Astrocyte of the cerebellum (primary cell): ENCODE results near the gene KERA.
A peak's percentile ranks its signal among the peaks of the same experiment; 100 is the strongest.

ENCODE experiments used
- DNase-seq: peaks from one replicate; pipeline ENCODE4 v3.0.0-alpha.2; 2011; ENCODE audit warnings: low read depth
- H3K4me3 ChIP-seq: 2 replicates; pipeline ENCODE4 v1.5.1; 2011; ENCODE audit warnings: mild to moderate bottlenecking, low read depth, low read length, moderate library complexity
- in situ Hi-C: cut with HindIII; loops from 2 replicates; pipeline ENCODE4 v1.10.0; 2017; ENCODE audit warnings: low sequenced_read_pairs
- TF ChIP-seq, protein P1 (sequence below): IDR thresholded peaks from 2 replicates; pipeline ENCODE4 v1.5.1; 2012; ENCODE audit warnings: low read length, low read depth, moderate library complexity, mild to moderate bottlenecking; ENCODE audit errors: missing control alignments

Gene KERA

DNA sequence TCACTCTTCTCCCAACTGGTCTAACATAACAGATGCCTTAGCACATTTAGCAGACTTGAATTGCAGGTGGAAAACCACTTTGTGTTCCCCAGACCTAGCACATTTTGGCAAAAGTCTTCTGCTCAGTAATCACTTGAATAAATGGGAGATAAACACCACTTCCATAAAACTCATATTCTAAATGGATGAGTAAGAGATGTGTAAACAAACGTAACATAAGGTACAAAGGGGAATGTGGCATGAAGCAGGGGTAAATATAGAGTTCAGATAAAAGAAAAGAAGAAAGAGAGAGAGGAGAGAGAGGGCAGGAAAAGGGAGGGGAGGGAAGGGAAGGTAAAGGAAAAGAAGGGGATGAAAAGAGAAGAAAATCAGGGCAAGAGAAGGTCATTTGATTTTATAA is 17.0 kb upstream of the KERA start:
- H3K4me3 ChIP-seq: no peak overlapping the region
- in situ Hi-C loops: no loop called here
- TF ChIP-seq, protein P1, sequence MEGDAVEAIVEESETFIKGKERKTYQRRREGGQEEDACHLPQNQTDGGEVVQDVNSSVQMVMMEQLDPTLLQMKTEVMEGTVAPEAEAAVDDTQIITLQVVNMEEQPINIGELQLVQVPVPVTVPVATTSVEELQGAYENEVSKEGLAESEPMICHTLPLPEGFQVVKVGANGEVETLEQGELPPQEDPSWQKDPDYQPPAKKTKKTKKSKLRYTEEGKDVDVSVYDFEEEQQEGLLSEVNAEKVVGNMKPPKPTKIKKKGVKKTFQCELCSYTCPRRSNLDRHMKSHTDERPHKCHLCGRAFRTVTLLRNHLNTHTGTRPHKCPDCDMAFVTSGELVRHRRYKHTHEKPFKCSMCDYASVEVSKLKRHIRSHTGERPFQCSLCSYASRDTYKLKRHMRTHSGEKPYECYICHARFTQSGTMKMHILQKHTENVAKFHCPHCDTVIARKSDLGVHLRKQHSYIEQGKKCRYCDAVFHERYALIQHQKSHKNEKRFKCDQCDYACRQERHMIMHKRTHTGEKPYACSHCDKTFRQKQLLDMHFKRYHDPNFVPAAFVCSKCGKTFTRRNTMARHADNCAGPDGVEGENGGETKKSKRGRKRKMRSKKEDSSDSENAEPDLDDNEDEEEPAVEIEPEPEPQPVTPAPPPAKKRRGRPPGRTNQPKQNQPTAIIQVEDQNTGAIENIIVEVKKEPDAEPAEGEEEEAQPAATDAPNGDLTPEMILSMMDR: no peak
- no peak for DNase-seq

DNA sequence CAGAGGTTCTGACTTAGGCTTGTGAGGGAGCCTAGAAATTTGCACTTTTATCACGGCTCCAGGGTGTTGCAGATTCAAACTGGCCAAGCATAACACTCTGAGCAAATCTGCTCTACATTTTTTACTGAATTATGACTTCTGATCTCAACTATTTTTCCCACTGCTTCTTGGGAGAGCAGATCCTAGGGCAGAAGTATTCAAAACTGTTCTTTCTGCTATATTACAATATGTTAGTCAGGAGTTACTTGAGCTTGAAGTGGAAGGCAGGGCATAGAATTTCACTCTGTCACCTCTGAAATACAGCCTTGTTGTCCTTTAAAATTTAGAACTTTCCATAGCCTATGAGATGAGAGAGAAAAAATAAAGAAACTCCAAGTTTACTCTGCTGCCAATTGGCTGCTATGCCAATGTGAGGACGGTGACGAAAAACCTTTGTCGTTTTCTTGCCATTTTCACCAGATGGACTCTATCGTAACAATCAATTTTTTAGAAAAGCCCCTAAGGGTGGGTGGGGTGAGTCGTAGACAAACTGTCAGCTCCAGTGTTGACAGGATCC is 16.4 kb upstream of the KERA start:
- TF ChIP-seq, protein P1: no peak
- in situ Hi-C loops: no loop called here
- H3K4me3 ChIP-seq: no peak overlapping the region
- no peak for DNase-seq

DNA sequence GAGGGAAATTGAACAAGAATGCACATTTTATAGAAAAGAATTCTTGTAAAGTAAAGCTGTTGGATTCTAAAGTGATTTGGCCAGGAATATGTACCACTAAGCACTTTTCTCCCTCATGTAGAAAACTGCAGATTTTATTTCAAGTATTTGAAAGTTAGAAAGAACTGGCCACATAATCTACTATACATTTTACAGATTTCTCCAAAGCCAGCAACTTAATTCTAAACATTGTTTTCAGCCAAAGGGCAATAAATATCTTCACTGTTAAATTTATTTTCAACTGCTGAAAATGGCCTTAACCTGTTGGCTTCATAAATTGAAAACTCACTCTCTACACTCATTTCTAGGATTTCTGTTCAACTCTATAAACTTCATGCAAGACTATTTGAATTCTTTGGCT is 15.6 kb upstream of the KERA start:
- in situ Hi-C loops: no loop called here
- DNase-seq: no peak
- TF ChIP-seq, protein P1: no peak
- no peak overlapping the region for H3K4me3 ChIP-seq

DNA sequence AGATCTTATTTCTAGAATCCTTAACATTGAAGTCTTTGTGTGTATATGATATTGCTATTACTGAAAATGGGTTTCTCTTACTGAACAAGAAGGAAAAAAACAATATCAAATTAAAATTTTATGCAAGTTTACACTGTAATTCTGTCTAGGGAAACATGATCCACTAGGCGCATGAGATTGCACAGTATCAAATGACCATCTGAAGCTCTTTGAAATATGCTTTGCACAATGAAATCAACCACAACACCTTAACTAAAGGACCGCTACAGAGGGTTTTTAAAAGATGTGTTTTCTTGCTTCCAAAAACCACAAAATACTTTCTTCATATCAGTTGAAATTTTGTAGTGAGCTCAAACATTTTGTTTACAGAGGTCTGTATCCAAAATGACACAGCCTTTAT is 15.1 kb upstream of the KERA start:
- TF ChIP-seq, protein P1: no peak
- in situ Hi-C loops: no loop called here
- peak; percentile 15 for DNase-seq
- H3K4me3 ChIP-seq: no peak overlapping the region

DNA sequence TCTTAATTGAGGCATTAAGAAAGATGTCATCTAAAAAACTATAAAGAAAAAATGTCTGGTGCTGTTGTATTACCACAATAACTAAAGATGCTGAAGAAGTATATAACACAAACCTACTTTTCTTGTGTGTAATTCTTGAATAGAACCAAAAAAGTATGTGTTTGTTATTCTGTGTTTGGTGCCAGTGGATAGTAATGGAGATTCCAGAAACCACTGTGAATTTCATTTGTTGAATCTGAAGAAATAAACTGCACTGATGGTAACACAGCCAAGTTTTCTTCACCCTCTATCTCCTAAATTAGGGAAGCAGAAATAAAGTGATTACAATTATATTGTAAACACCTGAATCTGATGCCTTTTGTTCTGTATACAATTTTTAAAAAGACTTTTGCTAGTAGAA is 13.1 kb upstream of the KERA start:
- no peak for DNase-seq
- H3K4me3 ChIP-seq: no peak overlapping the region
- TF ChIP-seq, protein P1: no peak
- in situ Hi-C loops: no loop called here

DNA sequence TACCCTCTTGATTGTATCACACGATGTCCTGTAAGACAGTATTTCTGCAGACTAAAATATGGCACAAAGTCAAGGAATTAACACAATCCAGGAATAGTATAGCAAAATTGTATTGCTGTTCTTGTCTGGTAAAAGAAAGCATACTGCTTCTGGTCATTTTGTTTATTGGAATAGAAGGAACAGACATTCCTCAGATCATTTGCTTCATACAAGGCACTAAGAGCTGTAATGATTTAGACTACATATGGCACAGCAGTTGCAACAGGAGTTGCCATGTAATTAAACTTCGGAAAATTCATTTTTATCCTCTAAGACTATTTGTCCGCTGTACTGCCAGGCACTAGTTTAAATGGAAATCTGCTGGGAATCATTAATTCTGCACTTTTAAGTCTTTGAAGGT is 7.6 kb upstream of the KERA start:
- no peak overlapping the region for H3K4me3 ChIP-seq
- TF ChIP-seq, protein P1: no peak
- no peak for DNase-seq
- in situ Hi-C loops: no loop called here

DNA sequence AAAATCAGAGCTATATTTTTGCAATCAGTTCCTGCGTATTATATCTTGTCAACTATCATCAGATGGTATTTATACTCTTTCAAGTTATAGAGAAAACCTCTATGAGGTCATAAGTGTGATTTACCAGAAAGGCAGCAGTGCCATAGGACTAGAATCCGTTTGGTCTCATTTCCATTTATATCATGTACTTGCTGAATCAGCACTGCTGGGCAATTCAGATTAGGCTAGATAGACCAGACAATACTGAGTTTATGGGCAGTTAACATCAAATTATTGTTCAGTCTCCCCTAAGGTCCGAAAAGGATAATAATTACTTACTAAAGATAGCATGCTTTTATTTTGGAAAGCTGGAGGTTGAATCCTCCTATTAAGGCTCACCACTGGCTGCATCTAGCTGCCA is 6.8 kb upstream of the KERA start:
- no peak overlapping the region for H3K4me3 ChIP-seq
- in situ Hi-C loops: no loop called here
- DNase-seq: no peak
- TF ChIP-seq, protein P1: no peak
